Transverse colon (tissue), 4 donors: ENCODE data around the gene PBXIP1. TPM values are rescaled to one million over a fixed set of nuclear protein-coding genes. Genes with fewer than 3 reads are reported as not detected.
"Not testable (repeated sequence)": the region's sequence is repeated elsewhere in the genome, so short reads cannot be mapped to it uniquely, and the experiment has no call there.

Experiments
- DNase-seq: peaks from one replicate; pipeline ENCODE4 v3.0.0-alpha.2; 2019
- H3K27ac ChIP-seq, 4 donors: fragments of 200-600 bp; sonication (generic); 2 replicates each; pipeline ENCODE4 v1.5.1; 2016 to 2018; ENCODE audit warnings: inconsistent platforms in 4 of 4
- H3K27me3 ChIP-seq: fragments of 200-600 bp; sonication (generic); 2 replicates; pipeline ENCODE4 v1.5.1; 2017; ENCODE audit warnings: inconsistent platforms
- H3K36me3 ChIP-seq, 4 donors: fragments of 200-600 bp; sonication (generic); 2 replicates each; pipeline ENCODE4 v1.5.1; 2017 to 2019; ENCODE audit warnings: inconsistent platforms in 4 of 4
- H3K4me1 ChIP-seq, 4 donors: fragments of 200-600 bp; sonication (generic); 2 replicates each; pipeline ENCODE4 v1.5.1; 2017 to 2020; ENCODE audit warnings: inconsistent platforms in 4 of 4
- H3K4me3 ChIP-seq, 4 donors: fragments of 200-600 bp; sonication (generic); 1 replicate in 1 of 4; 2 replicates in 3 of 4; pipeline versions ENCODE4 v1.5.1 to v1.6.1; 2017 to 2019; ENCODE audit warnings: inconsistent platforms in 4 of 4
- H3K9me3 ChIP-seq, 2 donors: fragments of 200-600 bp; sonication (generic); 2 replicates each; pipeline ENCODE4 v1.5.1; 2017 to 2019; ENCODE audit warnings: inconsistent platforms in 2 of 2
- EP300 ChIP-seq: sonication (generic); formaldehyde crosslinking; IDR thresholded peaks from one replicate; pipeline ENCODE4 v1.6.1; 2017; ENCODE audit warnings: antibody characterized with exemption, low read depth
- POLR2A ChIP-seq: fragments of 450-650 bp; IDR thresholded peaks from one replicate; pipeline ENCODE4 v1.6.1; 2016; ENCODE audit warnings: antibody characterized with exemption, mild to moderate bottlenecking, moderate library complexity
- POLR2AphosphoS5 ChIP-seq, 3 donors: sonication (generic); formaldehyde crosslinking; IDR thresholded peaks; one replicate each; pipeline ENCODE4 v1.6.1; 2016; ENCODE audit warnings: antibody characterized with exemption in 3 of 3
- WGBS, 2 donors: methylation state at CpG; one replicate each; pipeline ENCODE4 v1.1.5; 2018; ENCODE audit warnings: low coverage in 1 of 2; 5-methylcytosine and 5-hydroxymethylcytosine counted together
- in situ Hi-C, 4 donors: fragments of 200-750 bp; cut with MboI; loops; one replicate each; pipeline versions ENCODE4 v1.15.0 to v1.15.1; 2017; ENCODE audit warnings: low sequenced_read_pairs in 3 of 4, low pct_ligation_motif_present in 1 of 4, low pct_unique_long_range_greater_than_20kb in 1 of 4
- intact Hi-C: fragments of 100-400 bp; cut with DNase I; formaldehyde crosslinking; loops from one replicate; pipeline ENCODE4 v1.15.1; 2023; ENCODE audit warnings: low total_unique reads
- total RNA-seq, 4 donors: library from RNA; depleted of rRNA; stranded (reverse); fragments of >200 nt; gene quantifications; one replicate each; pipeline ENCODE4 v1.1.0, GENCODE V29; 2016
- TF ChIP-seq, protein P1 (sequence below), 5 experiments: fragments of 200-600 bp in 3 of 5; fragments of 450-650 bp in 2 of 5; sonication (generic) in 3 of 5; IDR thresholded peaks; 1 replicate in 2 of 5; 2 replicates in 3 of 5; pipeline ENCODE4 v1.5.1; 2016 to 2017; ENCODE audit warnings: antibody characterized with exemption in 5 of 5, inconsistent platforms in 3 of 5, mild to moderate bottlenecking in 2 of 5, moderate library complexity in 1 of 5

The PBXIP1 gene
- total RNA-seq, 4 donors from 2014 or later: 54.1 to 94.1 (median 83.6) TPM

DNA sequence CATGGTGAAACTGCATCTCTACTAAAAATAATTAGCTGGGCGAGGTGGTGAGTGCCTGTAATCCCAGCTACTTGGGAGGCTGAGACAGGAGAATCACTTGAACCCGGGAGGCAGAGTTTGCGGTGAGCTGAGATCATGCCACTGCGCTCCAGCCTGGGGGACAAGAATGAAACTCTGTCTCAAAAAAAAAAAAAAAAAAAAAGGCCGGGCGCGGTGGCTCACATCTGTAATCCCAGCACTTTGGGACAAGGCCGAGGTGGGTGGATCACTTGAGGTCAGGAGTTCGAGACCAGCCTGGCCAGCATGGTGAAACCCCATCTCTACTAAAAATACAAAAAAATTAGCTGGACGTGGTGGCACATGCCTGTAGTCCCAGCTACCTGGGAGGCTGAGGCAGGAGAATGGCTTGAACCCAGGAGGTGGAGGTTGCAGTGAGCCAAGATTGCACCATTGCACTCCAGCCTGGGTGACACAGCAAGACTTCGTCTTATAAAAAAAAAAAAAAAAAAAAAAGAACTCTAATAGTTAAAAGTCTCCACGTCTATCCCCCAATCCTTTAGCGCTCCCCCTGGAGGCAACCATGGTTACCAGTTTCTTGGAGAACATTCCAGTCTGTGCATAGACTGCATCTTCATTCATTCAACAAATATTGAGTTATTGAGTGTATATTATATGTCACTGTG is 39.5 kb upstream of the PBXIP1 start:
- Histone ChIP-seq H3K4me1 (peaks cover 13 to 23% (median 19%) of the 10 kb centered on the region in 4 donors), H3K27ac (peak overlapping the region in 1 of 4 donors; percentile 3)
- H3K9me3 ChIP-seq, intact Hi-C loops, in situ Hi-C loops, H3K4me3 ChIP-seq, H3K36me3 ChIP-seq, H3K27me3 ChIP-seq: not testable (repeated sequence)
- TF ChIP-seq, protein P1, sequence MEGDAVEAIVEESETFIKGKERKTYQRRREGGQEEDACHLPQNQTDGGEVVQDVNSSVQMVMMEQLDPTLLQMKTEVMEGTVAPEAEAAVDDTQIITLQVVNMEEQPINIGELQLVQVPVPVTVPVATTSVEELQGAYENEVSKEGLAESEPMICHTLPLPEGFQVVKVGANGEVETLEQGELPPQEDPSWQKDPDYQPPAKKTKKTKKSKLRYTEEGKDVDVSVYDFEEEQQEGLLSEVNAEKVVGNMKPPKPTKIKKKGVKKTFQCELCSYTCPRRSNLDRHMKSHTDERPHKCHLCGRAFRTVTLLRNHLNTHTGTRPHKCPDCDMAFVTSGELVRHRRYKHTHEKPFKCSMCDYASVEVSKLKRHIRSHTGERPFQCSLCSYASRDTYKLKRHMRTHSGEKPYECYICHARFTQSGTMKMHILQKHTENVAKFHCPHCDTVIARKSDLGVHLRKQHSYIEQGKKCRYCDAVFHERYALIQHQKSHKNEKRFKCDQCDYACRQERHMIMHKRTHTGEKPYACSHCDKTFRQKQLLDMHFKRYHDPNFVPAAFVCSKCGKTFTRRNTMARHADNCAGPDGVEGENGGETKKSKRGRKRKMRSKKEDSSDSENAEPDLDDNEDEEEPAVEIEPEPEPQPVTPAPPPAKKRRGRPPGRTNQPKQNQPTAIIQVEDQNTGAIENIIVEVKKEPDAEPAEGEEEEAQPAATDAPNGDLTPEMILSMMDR (IDR thresholded peaks at IDR 0.05): peak; percentile 10 to 48 (median 39)
- peak; percentile 73 for DNase-seq
- WGBS, 2 donors: 0 to 58% methylated on average over 3 to 13 of the region's 13 CpGs

- Histone ChIP-seq H3K27me3 (no peaks in the 10 kb centered on the region), H3K27ac (no peak overlapping the region)
- 56% methylated on average over 3 of the region's 3 CpGs; no CpG with 5 or more reads in 1 of the 2 donors for WGBS, 2 donors
Observed at GRCh38 chr1:154994591-154994990, 38.7 kb upstream of the PBXIP1 start.

DNA sequence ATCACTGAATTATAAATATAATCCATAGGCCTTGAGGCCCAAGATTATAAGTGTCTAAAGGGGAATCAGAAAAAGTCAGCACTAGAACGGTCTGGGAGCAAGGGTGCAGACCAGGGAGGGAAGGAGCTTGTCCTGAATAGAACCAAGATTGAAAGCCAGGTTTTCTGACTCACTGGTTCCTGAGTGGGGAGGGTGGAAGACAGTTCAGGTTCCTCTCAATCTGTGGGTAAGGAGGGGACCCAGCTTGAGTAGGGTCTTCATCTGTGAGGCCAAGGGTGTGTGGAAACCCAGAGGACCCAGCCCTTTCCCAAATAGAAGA is 38.3 kb upstream of the PBXIP1 start:
- no peaks in the 10 kb centered on the region for H3K27me3 ChIP-seq
- WGBS, 2 donors: 40 to 65% methylated on average over 1 of the region's 1 CpG
- H3K9me3 ChIP-seq: no peaks in the 10 kb centered on the region
- H3K4me1 ChIP-seq: peaks cover 5 to 16% (median 9%) of the 10 kb centered on the region in 4 donors
- in situ Hi-C loops (no loop called here), intact Hi-C loops (no loop called here)
- no peak overlapping the region for H3K4me3 ChIP-seq
- H3K36me3 ChIP-seq: no peaks in the 10 kb centered on the region
- H3K27ac ChIP-seq: no peak overlapping the region
- TF ChIP-seq POLR2A (no peak), EP300 (no peak), POLR2AphosphoS5 (IDR thresholded peaks at IDR 0.05) (no peak)
- TF ChIP-seq, protein P1 (IDR thresholded peaks at IDR 0.05): no peak
- no peak for DNase-seq

More at GRCh38 chr1:154994591-154994990, 38.7 kb upstream of the PBXIP1 start:
- in situ Hi-C loops: no loop called here
- H3K4me1 ChIP-seq: peaks cover 6 to 16% (median 12%) of the 10 kb centered on the region in 4 donors
- intact Hi-C loops: no loop called here
- no peak overlapping the region for H3K4me3 ChIP-seq
- H3K36me3 ChIP-seq: no peaks in the 10 kb centered on the region
- no peak for TF ChIP-seq POLR2A
- TF ChIP-seq EP300: no peak
- TF ChIP-seq POLR2AphosphoS5 (IDR thresholded peaks at IDR 0.05): no peak
- TF ChIP-seq, protein P1 (IDR thresholded peaks at IDR 0.05): no peak
- no peak for DNase-seq
- H3K9me3 ChIP-seq: no peaks in the 10 kb centered on the region

GRCh38 chr1:154993572-154994268 is 37.8 kb upstream of the PBXIP1 start, which contains the start of gene LENEP:
LENEP (plus strand) TSS chr1:154993586; CDS start chr1:154993608, 22 bp downstream.
- Histone ChIP-seq H3K36me3 (no peaks in the 10 kb centered on the region), H3K4me1 (peaks cover under 1 to 14% (median 6%) of the 10 kb centered on the region in 4 donors), H3K4me3 (no peak within 1 kb of the TSS), H3K27ac (no peak within 1 kb of the TSS), H3K27me3 (no peaks in the 10 kb centered on the region), H3K9me3 (no peaks in the 10 kb centered on the region)
- DNase-seq: no peak
- TF ChIP-seq, protein P1 (IDR thresholded peaks at IDR 0.05): no peak
- TF ChIP-seq POLR2A (no peak), EP300 (no peak), POLR2AphosphoS5 (IDR thresholded peaks at IDR 0.05) (no peak)
- WGBS, 2 donors: 74% methylated on average over 8 of the region's 8 CpGs; no CpG with 5 or more reads in 1 of the 2 donors
- in situ Hi-C loops: no loop called here
- intact Hi-C loops: no loop called here
